Left kidney (tissue), 2 donors: ENCODE results near the gene RHBG. TPM values are rescaled to one million over a fixed set of nuclear protein-coding genes. Genes with fewer than 3 reads are reported as not detected.

Experiments
- DNase-seq: peaks from one replicate; pipeline ENCODE4 v3.0.0-alpha.2; 2013
- polyA plus RNA-seq: library from polyadenylated mRNA; unstranded; fragments of 120-200 nt; gene quantifications from one replicate; pipeline ENCODE4 v1.2.1, GENCODE V29; 2013; ENCODE audit not compliant: insufficient read length

The RHBG gene
- polyA plus RNA-seq, 1 donor, result 16.0 TPM

GRCh38 chr1:156386134-156386901 lies 17.3 kb downstream of the RHBG start:
- no peak for DNase-seq

- DNase-seq, result no peak
These were observed 18.2 kb downstream of the RHBG start for GRCh38 chr1:156386949-156387869.

GRCh38 chr1:156387870-156388173 lies 18.8 kb downstream of the RHBG start:
- no peak for DNase-seq

GRCh38 chr1:156388174-156389137 lies 19.4 kb downstream of the RHBG start:
- DNase-seq, result no peak

GRCh38 chr1:156389311-156389710 lies 20.3 kb downstream of the RHBG start:
- DNase-seq, result no peak

- no peak for DNase-seq
These were observed 21.7 kb downstream of the RHBG start for GRCh38 chr1:156390469-156391365.

GRCh38 chr1:156391366-156391677 lies 22.3 kb downstream of the RHBG start:
- no peak for DNase-seq

- DNase-seq, result no peak
These were observed 22.7 kb downstream of the RHBG start for GRCh38 chr1:156391701-156392100.

- no peak for DNase-seq
These were observed 23.4 kb downstream of the RHBG start for GRCh38 chr1:156392452-156392853.

- DNase-seq, result no peak
These were observed 24.1 kb downstream of the RHBG start for GRCh38 chr1:156393095-156393494.

GRCh38 chr1:156394082-156394481 lies 25.1 kb downstream of the RHBG start:
- DNase-seq, result no peak

- no peak for DNase-seq
These were observed 25.9 kb downstream of the RHBG start for GRCh38 chr1:156394835-156395461.

- no peak for DNase-seq
These were observed 30.5 kb downstream of the RHBG start for GRCh38 chr1:156399355-156400125.

- DNase-seq, result no peak
These were observed 31.4 kb downstream of the RHBG start for GRCh38 chr1:156400191-156400935.

- DNase-seq, result no peak
These were observed 32.1 kb downstream of the RHBG start for GRCh38 chr1:156401041-156401574.

GRCh38 chr1:156401681-156402081 lies 32.7 kb downstream of the RHBG start:
- DNase-seq, result no peak

- no peak for DNase-seq
These were observed 33.5 kb downstream of the RHBG start for GRCh38 chr1:156402331-156403020.

GRCh38 chr1:156405670-156406069 lies 36.7 kb downstream of the RHBG start:
- no peak for DNase-seq
